Osteocyte (in vitro differentiated cells): ENCODE measurements around the gene ADAM8. TPM values are rescaled to one million over a fixed set of nuclear protein-coding genes. Genes with fewer than 3 reads are reported as not detected.

Source experiments
- DNase-seq: peaks from one replicate; pipeline ENCODE4 v3.0.0; 2021; ENCODE audit warnings: mixed read lengths; ENCODE audit not compliant: unreplicated experiment; ENCODE audit errors: extremely low spot score
- H3K27ac Mint-ChIP-seq: one replicate; pipeline ENCODE4 v1.8.0; 2021; ENCODE audit warnings: mild to moderate bottlenecking, mixed read lengths; ENCODE audit not compliant: unreplicated experiment
- H3K27me3 Mint-ChIP-seq: one replicate; pipeline ENCODE4 v1.8.0; 2021; ENCODE audit warnings: mixed read lengths; ENCODE audit not compliant: unreplicated experiment
- H3K36me3 Mint-ChIP-seq: one replicate; pipeline ENCODE4 v1.8.0; 2021; ENCODE audit warnings: mixed read lengths; ENCODE audit not compliant: unreplicated experiment
- H3K4me1 Mint-ChIP-seq: one replicate; pipeline ENCODE4 v1.8.0; 2021; ENCODE audit warnings: mixed read lengths; ENCODE audit not compliant: unreplicated experiment
- H3K4me3 Mint-ChIP-seq: one replicate; pipeline ENCODE4 v1.8.0; 2021; ENCODE audit warnings: mild to moderate bottlenecking, moderate library complexity, mixed read lengths; ENCODE audit not compliant: unreplicated experiment
- H3K9me3 Mint-ChIP-seq: one replicate; pipeline ENCODE4 v1.8.0; 2021; ENCODE audit warnings: mixed read lengths; ENCODE audit not compliant: unreplicated experiment
- CTCF ChIP-seq: fragments of 200-600 bp; sonication (generic); IDR thresholded peaks from 2 replicates; pipeline ENCODE4 v1.5.0; 2021; ENCODE audit warnings: antibody characterized with exemption, mild to moderate bottlenecking, moderate library complexity
- total RNA-seq: library from RNA; stranded (reverse); gene quantifications from 2 replicates; pipeline ENCODE4 v1.2.1, GENCODE V29; 2021

ADAM8 gene
- total RNA-seq, 1 donor from 2014 or later, result 2.9 TPM

GRCh38 chr10:133241501-133242205, 35.0 kb downstream of the ADAM8 start:
- no peak for TF ChIP-seq CTCF
- Mint-ChIP-seq H3K27me3 (peaks cover 38% of the 10 kb centered on the region), H3K4me1 (no peaks in the 10 kb centered on the region), H3K27ac (no peak overlapping the region), H3K36me3 (no peaks in the 10 kb centered on the region), H3K4me3 (no peak overlapping the region), H3K9me3 (no peaks in the 10 kb centered on the region)
- DNase-seq, result no peak

DNA sequence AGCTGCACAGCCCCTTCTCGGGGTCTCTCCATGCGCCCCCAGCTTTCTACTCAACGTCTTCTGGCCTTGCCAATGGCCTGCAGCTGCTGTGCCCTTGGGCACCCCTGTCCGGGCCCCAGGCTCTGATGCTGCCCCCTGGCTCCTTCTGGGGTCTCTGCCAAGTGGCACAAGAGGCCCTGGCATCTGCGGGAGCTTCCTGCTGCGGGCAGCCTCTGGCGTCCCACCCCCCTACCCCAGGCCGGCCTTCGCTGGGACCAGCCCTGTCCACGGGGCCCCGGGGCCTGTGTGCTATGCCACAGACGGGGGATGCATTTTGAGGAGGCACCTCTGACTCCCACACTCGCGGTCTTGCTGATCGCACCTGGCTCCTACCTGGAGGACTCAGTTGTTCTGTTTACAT, 36.7 kb downstream of the ADAM8 start:
- Mint-ChIP-seq H3K9me3 (no peaks in the 10 kb centered on the region), H3K4me1 (peaks cover 5% of the 10 kb centered on the region), H3K27me3 (peaks cover 41% of the 10 kb centered on the region), H3K27ac (no peak overlapping the region), H3K36me3 (no peaks in the 10 kb centered on the region), H3K4me3 (no peak overlapping the region)
- DNase-seq, result no peak
- no peak for TF ChIP-seq CTCF

DNA sequence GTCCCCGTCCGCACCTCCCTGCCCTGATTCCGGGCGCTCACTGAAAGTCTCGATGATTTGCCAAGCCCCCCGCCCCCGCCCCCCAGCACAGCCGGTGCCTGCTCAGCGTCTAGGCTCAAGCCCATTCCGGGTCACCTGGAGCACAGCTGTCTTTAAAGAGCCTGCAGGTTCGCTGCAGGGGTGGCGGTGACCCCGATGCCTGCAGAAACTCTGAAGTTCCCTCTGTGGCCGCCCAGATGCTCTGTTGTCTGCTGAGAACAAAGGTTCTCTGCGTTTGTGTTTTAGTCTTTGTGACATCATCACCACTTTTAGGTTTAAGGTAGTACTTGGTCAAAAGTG, 38.2 kb downstream of the ADAM8 start:
- H3K4me1 Mint-ChIP-seq, result peaks cover 7% of the 10 kb centered on the region
- H3K27me3 Mint-ChIP-seq, result peaks cover 51% of the 10 kb centered on the region
- H3K4me3 Mint-ChIP-seq, result no peak overlapping the region
- no peaks in the 10 kb centered on the region for H3K36me3 Mint-ChIP-seq
- no peak for DNase-seq
- no peak overlapping the region for H3K27ac Mint-ChIP-seq
- no peak for TF ChIP-seq CTCF
- no peaks in the 10 kb centered on the region for H3K9me3 Mint-ChIP-seq

DNA sequence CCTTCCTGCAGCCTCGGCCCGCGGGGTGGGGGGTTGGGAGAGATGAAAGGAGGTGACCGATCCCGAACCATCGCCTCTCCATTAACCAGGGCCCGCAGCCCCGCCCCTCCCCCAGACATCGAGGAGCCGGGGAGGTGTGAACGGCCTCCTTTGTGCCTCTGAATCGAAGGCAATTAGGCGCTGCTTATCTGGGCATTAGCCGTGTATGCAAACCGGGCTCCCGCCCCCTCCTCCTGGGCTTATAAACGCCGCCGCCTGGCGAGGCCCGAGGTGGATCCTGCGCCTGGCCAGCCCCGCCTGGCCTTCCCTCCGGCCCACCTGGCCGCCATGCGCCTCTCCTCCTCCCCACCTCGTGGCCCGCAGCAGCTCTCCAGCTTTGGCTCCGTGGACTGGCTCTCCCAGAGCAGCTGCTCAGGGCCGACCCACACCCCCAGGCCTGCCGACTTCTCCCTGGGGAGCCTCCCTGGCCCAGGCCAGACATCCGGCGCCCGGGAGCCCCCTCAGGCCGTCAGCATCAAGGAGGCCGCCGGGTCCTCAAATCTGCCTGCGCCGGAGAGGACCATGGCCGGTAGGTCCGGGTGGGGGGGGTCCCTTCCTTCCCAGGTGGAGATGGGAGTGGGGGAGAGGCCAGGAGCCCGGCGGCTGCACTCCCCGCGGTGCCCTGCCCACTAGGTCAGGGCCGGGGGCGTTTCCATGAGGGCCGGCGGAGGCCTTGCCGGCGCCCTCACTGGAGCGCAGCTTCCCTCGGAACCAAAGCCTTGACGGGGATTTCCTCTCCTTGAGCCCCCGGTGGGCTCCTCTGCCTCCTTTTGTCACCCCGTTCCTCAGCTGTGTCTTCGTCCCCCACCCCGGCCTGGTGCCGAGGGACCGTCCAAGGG, 38.8 kb downstream of the ADAM8 start, which contains the start of gene VENTX:
TSS of gene VENTX (plus strand) at position 268 of the 878 bp plus-strand sequence. CDS start at position 328, 60 bp downstream.
- no peak for TF ChIP-seq CTCF
- H3K4me1 Mint-ChIP-seq, result peaks cover 7% of the 10 kb centered on the region
- H3K27me3 Mint-ChIP-seq, result peaks cover 57% of the 10 kb centered on the region
- no peaks in the 10 kb centered on the region for H3K9me3 Mint-ChIP-seq
- DNase-seq, result no peak
- H3K4me3 Mint-ChIP-seq, result no peak within 1 kb of the TSS
- H3K27ac Mint-ChIP-seq, result no peak within 1 kb of the TSS
- H3K36me3 Mint-ChIP-seq, result no peaks in the 10 kb centered on the region

DNA sequence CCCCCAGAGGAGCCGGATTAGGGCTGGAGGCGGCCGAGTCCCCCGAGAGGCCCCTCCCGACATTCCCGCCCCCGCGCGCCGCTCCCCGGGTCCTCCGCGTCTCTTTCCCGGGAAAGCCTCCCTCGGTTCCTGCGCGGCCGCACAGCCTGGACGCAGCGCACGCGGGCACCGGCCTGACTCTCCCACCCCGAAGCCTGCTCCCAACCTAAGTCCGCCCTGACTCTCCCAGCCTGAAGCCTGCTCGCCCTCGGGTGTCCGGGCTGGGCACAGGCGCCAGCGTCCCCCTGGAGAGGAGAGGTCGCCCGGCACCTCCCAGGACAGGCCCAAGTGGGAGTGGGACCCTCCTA, 39.5 kb downstream of the ADAM8 start:
- no peaks in the 10 kb centered on the region for H3K9me3 Mint-ChIP-seq
- TF ChIP-seq CTCF, result no peak
- H3K4me3 Mint-ChIP-seq, result no peak overlapping the region
- H3K36me3 Mint-ChIP-seq, result no peaks in the 10 kb centered on the region
- peaks cover 7% of the 10 kb centered on the region for H3K4me1 Mint-ChIP-seq
- DNase-seq, result no peak
- H3K27ac Mint-ChIP-seq, result no peak overlapping the region
- H3K27me3 Mint-ChIP-seq, result peaks cover 63% of the 10 kb centered on the region
